ENCODE results near the gene LINGO3. TPM values are rescaled to one million over a fixed set of nuclear protein-coding genes. Genes with fewer than 3 reads are reported as not detected.

Gene LINGO3, protein sequence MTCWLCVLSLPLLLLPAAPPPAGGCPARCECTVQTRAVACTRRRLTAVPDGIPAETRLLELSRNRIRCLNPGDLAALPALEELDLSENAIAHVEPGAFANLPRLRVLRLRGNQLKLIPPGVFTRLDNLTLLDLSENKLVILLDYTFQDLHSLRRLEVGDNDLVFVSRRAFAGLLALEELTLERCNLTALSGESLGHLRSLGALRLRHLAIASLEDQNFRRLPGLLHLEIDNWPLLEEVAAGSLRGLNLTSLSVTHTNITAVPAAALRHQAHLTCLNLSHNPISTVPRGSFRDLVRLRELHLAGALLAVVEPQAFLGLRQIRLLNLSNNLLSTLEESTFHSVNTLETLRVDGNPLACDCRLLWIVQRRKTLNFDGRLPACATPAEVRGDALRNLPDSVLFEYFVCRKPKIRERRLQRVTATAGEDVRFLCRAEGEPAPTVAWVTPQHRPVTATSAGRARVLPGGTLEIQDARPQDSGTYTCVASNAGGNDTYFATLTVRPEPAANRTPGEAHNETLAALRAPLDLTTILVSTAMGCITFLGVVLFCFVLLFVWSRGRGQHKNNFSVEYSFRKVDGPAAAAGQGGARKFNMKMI
- under 0.01 TPM in 1 of 2 replicates, not detected in the other for total RNA-seq

DNA sequence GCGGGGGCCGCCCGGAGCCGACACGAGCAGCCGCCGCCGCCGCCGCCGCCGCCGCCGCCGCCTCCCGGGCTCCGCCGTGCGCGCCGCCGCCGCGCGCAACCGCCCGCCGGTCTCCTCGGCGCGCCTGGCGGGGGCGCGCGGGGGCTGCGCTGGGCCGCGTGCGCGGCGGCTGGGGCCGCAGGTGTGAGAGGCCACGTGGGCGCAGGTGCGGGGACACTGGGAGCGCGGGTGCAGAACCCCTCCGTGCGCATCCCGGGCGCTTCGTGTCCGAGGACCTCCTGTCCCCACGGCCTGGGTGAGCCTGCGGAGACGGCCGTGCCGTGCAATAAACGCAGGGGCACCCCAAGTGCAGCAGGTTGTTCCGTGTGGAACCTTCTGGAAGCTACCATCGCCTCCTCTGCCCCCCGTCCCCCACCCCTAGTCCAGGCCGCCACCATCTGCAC, at the start of gene LINGO3:
LINGO3 (minus strand) TSS at position 41 of the 443 bp plus-strand sequence. CDS start 16,378 bp downstream, outside the sequence.

DNA sequence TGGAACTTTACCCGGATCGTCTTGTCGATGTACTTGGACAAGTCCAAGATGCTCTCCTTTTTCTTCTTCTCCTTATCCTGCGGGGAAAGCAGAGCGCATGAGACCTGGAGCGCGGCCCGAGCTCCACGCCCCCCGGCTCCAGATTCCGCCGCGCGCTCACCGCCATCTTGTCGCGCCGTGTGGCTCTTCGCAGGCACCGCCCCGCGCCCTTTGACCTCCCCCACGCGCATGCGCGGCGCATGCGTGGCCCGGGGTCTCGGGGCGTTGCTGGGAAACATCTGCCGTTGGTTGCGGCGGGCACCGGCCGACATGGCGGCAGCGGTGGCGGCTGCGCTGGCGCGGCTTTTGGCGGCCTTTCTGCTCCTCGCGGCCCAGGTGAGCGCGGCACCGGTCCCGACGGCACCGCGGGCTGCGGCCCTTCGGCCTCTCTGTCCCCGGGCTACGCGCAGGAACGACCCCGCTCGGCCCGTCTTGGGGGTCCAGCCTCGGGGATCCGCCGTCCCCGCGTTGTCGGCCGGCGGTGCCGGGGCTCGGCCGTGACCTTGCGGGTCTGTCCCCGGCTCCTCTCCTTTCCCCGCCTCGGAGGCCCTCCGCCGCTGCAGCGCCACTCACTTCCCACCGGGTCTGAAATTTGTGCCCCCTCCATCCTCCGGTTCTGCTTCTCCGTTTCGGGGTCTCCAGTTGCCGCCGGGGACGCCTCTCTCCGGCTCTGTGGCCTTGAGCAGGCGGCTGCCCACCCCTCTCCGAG, 20.6 kb upstream of the LINGO3 start, which contains the start of the genes LSM7 and SPPL2B:
LSM7 (minus strand) TSS at position 186 of the 748 bp plus-strand sequence; CDS start at position 166, 20 bp downstream.
SPPL2B (plus strand) TSS at position 284 of the 748 bp plus-strand sequence; CDS start at position 310, 26 bp downstream.

GRCh38 chr19:2282062-2282861, 25.7 kb downstream of the LINGO3 start, which contains the start of gene PEAK3:
TSS of gene PEAK3 (minus strand) at chr19:2282175. CDS start at chr19:2280931, 1,244 bp downstream.

Other genes with a start within 250 kb of the LINGO3 start
- 23.9 and 60.0 TPM in 2 replicates for gene MOB3A, start 211.8 kb downstream of the LINGO3 start, total RNA-seq
- gene IZUMO4, start 211.2 kb downstream of the LINGO3 start, total RNA-seq, result 1.0 and 1.8 TPM in 2 replicates
- 193 and 322 TPM in 2 replicates for gene AP3D1, start 156.6 kb downstream of the LINGO3 start, total RNA-seq
- gene DOT1L, start 144.2 kb downstream of the LINGO3 start, total RNA-seq, result 7.7 and 17.0 TPM in 2 replicates
- 40.9 and 50.4 TPM in 2 replicates for gene PLEKHJ1, start 71.8 kb downstream of the LINGO3 start, total RNA-seq
- 29.9 and 41.4 TPM in 2 replicates for gene SF3A2, start 71.3 kb downstream of the LINGO3 start, total RNA-seq
- 0.29 and 1.1 TPM in 2 replicates for gene AMH, start 58.8 kb downstream of the LINGO3 start, total RNA-seq
- 0.44 TPM in 1 of 2 replicates, not detected in the other for gene JSRP1, start 51.7 kb downstream of the LINGO3 start, total RNA-seq
- not detected in 2 replicates for gene PEAK3, start 26.0 kb downstream of the LINGO3 start, total RNA-seq
- gene LSM7, start 20.4 kb upstream of the LINGO3 start, total RNA-seq, result 70.0 and 79.5 TPM in 2 replicates
- gene SPPL2B, start 20.5 kb upstream of the LINGO3 start, total RNA-seq, result 39.9 and 40.9 TPM in 2 replicates
- gene TMPRSS9, start 52.1 kb upstream of the LINGO3 start, total RNA-seq, result not detected in 2 replicates
- gene TIMM13, start 119.4 kb upstream of the LINGO3 start, total RNA-seq, result 44.7 and 46.2 TPM in 2 replicates
- 30.2 and 160 TPM in 2 replicates for gene LMNB2, start 148.8 kb upstream of the LINGO3 start, total RNA-seq
- 18.8 and 24.3 TPM in 2 replicates for gene GADD45B, start 168.0 kb upstream of the LINGO3 start, total RNA-seq

Data from placental pericyte (primary cell).